OCI-LY7 (cell line): Measurements from ENCODE around the gene NAALADL2.

Experiments used
- CTCF ChIP-seq: fragments of 200-600 bp; sonication (generic); conservative IDR thresholded peaks from 2 replicates; pipeline ENCODE4 v1.5.1; 2014; ENCODE audit warnings: mild to moderate bottlenecking, antibody characterized with exemption, low read length, moderate library complexity, mixed read lengths
- EZH2phosphoT487 ChIP-seq: fragments of 200-600 bp; sonication (generic); IDR thresholded peaks from 2 replicates; pipeline ENCODE4 v1.6.1; 2018; ENCODE audit warnings: low read depth, borderline replicate concordance, mild to moderate bottlenecking, mixed run types, antibody characterized with exemption, low read length, moderate library complexity, mixed read lengths

DNA sequence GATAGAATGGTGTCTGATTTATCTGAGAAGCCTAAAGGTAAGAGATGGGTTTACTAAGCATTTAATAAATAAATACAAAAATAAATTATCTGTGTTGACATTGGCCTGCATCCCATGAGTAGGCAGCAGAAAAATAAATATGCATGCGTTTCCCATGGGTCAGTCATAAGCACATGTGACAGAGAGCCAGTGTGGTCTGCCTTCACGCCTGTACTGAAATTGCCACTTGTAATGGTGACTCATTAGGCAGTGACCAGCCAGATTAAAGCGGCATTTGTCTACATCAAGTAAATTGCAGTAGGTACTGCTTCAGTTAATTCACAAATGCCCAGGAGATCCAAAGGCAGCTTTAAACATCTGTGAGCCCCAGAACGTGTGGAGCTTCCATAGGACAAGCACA, 399.6 kb downstream of the NAALADL2 start:
- no peak for TF ChIP-seq CTCF
- TF ChIP-seq EZH2phosphoT487, result no peak
